WI38 (cell line): ENCODE data around the gene MTFMT.
"Not testable (repeated sequence)": the region's sequence is repeated elsewhere in the genome, so short reads cannot be mapped to it uniquely, and the experiment has no call there.

ENCODE experiments used
- H3K4me3 ChIP-seq: 2 replicates; pipeline ENCODE4 v1.5.1; 2011; ENCODE audit warnings: low read depth, mild to moderate bottlenecking, control low read depth, low read length
- TF ChIP-seq, protein P1 (sequence below): IDR thresholded peaks from 2 replicates; pipeline ENCODE4 v1.5.1; 2012; ENCODE audit warnings: low read depth, mild to moderate bottlenecking, control low read depth, low read length

Gene MTFMT

DNA sequence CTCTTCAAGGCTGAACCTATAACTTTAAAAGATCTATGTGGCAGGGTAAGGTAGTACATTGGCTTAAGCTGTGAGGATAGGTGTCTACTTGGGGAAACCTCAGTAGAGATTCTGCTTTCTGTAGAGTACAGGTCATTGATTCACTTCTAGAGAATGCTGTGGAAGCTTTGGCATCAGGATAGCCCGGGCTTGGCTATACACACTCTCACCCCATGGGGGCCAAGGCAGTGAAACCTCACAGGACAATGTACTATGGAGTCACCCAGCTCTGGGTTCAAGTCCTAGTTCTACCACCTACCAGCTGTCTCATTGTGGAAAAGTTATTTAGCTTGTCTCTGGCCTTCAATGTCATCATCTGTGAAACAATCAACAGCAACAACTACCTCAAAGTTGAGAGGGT lies 9.0 kb downstream of the MTFMT start:
- TF ChIP-seq, protein P1, sequence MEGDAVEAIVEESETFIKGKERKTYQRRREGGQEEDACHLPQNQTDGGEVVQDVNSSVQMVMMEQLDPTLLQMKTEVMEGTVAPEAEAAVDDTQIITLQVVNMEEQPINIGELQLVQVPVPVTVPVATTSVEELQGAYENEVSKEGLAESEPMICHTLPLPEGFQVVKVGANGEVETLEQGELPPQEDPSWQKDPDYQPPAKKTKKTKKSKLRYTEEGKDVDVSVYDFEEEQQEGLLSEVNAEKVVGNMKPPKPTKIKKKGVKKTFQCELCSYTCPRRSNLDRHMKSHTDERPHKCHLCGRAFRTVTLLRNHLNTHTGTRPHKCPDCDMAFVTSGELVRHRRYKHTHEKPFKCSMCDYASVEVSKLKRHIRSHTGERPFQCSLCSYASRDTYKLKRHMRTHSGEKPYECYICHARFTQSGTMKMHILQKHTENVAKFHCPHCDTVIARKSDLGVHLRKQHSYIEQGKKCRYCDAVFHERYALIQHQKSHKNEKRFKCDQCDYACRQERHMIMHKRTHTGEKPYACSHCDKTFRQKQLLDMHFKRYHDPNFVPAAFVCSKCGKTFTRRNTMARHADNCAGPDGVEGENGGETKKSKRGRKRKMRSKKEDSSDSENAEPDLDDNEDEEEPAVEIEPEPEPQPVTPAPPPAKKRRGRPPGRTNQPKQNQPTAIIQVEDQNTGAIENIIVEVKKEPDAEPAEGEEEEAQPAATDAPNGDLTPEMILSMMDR: no peak
- H3K4me3 ChIP-seq: no peak overlapping the region

DNA sequence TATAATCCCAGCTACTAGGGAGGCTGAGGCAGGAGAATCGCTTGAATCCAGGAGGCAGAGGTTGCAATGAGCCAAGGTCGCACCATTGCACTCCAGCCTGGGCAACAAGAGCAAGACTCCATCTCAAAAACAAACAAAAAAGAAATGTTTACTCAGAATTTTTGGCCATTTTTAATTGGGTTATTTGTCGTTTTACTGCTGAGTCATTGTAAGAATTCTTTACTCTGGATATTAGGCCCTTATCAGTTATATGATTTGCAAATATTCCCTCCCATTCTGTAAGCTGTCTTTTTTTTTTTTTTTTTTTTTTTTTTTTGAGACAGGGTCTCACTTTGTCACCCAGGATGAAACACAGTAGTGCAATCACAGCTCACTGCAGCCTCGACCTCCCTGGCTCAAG lies 18.2 kb downstream of the MTFMT start:
- H3K4me3 ChIP-seq: not testable (repeated sequence)

DNA sequence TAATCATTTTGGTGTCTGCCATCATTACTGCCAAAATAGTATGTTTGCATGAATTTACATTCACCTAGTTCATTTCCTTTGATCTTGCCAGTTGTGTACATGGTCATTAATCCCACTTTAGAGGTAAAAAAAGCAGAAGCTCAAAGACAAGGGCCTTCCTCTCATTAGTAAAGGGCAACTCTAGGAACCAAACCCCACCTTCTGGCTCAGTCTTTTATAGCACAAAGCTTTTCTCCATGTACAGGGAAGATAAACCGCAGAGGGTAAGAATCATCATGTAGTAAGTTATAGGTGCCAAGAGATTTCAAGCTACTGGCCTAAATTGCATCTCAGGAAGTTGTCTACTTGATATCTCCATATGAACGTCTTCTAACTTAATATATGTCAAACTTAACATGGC lies 20.5 kb downstream of the MTFMT start:
- TF ChIP-seq, protein P1: no peak
- H3K4me3 ChIP-seq: no peak overlapping the region

DNA sequence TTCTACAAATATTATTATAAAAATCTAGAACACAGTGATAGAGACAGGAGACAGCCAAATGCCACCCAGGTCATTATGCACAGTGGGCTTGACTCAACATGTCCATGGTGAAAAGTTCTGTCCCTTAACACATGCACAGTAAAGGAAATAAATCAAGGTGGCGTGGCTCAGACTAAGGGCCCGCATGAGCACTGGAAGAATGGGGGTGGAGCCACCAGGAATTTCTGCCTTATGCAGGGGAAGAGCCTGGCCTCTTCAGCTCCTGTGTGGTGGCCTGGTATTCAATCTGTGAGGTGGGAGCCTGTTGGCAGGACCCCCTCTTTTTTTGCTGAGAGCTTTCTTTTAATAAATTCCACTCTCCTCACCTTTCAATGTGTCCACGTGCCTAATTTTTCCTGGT lies 22.6 kb downstream of the MTFMT start:
- TF ChIP-seq, protein P1: no peak
- H3K4me3 ChIP-seq: no peak overlapping the region

GRCh38 chr15:65004993-65005392 lies 24.4 kb downstream of the MTFMT start:
- TF ChIP-seq, protein P1: no peak

DNA sequence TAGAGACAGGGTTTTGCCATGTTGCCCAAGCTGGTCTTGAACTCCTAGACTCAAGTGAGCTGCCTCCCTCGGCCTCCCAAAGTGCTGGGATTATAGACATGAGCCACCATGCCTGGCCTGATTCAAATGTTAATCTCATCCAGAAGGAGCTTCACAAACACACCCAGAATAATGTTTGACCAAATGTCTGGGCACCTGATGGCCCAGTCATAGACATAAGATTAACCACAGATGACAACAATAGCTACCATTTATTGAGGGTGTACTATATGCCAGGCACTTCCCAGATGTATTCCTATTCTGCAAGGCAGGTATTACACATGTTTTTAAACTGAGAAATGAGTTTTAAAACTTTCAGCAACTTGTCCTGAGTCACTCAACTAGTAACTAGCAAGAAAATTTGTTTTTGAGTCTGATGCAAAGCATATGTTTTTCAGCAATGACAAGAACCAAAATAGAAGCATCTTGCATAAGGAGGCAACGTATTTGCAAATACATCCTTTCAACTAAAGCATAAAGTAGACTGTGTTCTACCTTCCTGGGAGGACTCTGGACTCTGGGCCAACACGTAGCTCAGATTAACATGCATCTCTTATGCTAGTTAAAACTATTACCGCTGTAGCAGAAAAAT lies 31.6 kb downstream of the MTFMT start:
- no peak overlapping the region for H3K4me3 ChIP-seq
- TF ChIP-seq, protein P1: no peak

More at GRCh38 chr15:65004993-65005392, 24.4 kb downstream of the MTFMT start:
- no peak overlapping the region for H3K4me3 ChIP-seq

GRCh38 chr15:64997066-64997465 lies 32.4 kb downstream of the MTFMT start:
- TF ChIP-seq, protein P1: no peak
- no peak overlapping the region for H3K4me3 ChIP-seq

DNA sequence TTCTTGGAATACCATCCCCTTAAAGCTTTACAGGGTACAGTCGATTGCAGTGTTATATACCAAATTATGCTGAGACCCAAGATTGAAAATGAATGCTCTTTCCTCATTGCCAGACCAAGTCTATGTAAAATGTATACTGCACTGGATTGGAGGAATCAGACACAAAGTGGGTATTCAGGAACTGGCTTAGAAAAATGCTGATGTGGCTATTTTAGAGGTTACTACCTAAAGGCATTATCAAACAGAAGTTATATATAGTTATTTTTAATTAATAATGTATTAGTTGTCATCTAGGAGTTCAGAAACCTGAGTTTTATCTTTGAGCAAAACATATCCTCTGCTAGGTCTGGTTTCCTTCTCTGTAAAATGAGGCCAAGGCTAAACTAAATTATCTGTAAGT lies 36.1 kb downstream of the MTFMT start:
- no peak overlapping the region for H3K4me3 ChIP-seq

More for the DNA sequence above, 36.1 kb downstream of the MTFMT start:
- TF ChIP-seq, protein P1: no peak
